ENCODE data around the gene ADPRHL1.
A peak's percentile ranks its signal among the peaks of the same experiment; 100 is the strongest.

ADPRHL1 gene

DNA sequence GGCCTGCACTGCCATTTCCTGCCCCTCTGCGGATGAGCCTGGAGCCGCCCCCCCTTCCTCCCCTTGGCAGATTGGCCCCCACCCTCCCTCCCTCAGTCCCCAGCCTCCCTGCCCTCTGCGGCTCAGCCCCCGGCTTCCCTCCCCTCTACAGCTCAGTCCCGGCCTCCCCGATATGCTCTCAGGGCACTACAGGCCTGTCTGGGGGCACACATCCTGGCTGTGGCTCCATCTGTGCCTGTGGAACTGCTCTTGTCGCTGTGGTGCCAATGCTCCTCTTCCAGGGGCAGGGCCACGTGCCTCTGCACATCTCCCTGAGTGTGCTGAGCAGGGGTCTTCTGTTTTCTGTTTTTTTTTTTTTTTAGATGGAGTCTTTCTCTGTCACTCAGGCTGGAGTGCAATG is 39.0 kb downstream of the ADPRHL1 start:
- DNase-seq = no peak

GRCh38 chr13:113413898-113414282 is 39.4 kb downstream of the ADPRHL1 start:
- DNase-seq = no peak

DNA sequence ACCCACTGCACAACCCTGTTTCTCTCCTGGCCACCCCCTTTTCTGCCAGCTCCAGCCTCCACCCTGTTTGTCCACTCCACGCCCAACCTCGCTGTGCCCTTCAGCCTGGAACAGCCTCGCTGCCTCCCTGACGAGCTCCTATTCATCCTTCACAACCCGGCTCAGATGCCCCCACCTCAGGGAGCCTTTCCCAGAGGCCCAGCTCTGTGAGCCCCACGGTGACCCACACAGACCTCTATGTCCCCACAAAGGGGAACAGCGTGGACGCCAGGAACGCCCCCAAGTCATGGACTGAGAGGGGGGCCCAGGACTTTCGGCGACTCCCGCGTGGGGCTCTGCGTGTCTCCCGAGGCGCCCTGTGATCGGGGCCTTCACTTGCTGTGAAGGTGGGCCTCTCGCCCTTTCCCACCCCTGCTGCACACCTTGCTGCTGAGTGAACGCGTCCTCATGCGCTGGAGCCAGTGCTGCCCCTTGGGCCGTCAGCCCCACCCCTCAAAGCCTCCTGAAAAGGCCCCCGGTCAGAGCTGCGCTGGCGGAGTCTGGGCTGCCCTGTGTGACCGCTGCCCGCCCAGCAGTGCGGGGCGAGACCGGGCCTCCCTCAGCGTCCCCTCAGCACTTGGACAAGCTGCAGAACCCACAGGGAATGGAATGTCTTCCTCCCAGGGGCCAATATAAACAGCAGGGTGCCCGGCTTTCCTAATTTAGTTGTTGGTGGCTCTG is 40.0 kb downstream of the ADPRHL1 start:
- no peak for DNase-seq

GRCh38 chr13:113412440-113412839 is 40.8 kb downstream of the ADPRHL1 start:
- no peak for DNase-seq

GRCh38 chr13:113411216-113412023 is 41.9 kb downstream of the ADPRHL1 start:
- peak; percentile 90 for DNase-seq

GRCh38 chr13:113410472-113411201 is 42.7 kb downstream of the ADPRHL1 start:
- peak; percentile 89 for DNase-seq

DNA sequence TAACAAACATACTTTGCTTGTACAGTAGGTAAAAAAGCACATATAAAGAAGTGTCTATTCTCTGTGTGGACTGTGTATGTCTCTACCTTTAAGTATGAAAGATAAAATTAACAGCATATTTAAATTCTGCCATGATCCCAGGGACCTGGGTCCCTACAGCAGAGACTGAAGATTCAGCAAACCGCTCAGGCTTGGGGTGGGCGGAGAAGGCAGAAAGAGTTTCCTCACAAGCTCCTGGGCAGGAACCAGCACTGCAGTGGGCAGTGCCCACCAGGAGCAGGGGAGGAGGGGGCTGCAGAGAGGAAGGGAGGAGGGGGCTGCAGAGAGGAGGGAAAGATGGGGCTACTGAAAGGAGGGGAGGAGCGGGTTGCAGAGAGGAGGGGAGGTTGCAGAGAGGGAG is 44.7 kb downstream of the ADPRHL1 start:
- no peak for DNase-seq

DNA sequence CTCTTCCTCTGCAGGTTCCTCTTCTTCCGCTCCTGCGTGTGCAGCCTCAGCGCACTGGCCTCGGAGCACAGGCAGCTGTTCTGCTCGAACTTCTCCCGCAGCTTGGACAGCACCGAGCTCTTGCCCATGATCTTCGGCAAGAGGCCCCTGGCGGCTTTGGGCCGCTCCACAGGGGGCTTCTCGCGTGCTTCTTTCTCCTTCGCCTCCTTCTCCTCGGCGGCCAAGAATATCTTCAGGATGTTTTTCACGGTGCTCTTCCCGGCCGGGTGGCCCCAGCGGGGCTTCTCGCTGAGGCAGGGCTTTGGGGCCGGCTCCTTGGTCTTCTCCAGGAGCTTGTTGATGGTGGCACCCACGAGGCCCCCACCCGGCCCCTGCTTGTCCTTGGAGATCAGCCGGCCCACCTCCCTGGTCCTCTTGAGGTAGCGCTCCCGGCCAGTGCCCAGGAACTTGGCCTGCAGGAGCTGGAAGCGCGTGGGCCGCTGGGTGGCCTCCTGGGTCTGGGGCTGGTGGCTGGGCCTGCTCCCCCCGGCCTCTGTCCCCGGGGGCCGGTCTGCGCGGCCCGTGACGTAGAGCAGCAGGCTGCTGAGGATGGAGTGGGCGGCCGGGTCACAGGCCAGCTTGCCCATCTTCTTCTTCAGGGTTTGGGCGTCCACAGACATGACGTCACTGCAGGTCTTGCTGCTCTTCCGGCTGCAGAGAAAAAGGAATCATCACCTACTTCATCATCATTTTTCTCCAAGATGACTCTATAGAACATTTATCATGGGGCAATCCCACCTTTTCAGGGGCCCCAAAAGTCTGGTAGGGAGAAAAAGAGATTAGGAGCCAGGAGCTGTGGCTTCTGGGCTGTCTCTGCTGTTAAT is 45.5 kb downstream of the ADPRHL1 start:
- DNase-seq = no peak

- DNase-seq = no peak
Observed at GRCh38 chr13:113407103-113407530, 46.2 kb downstream of the ADPRHL1 start.

DNA sequence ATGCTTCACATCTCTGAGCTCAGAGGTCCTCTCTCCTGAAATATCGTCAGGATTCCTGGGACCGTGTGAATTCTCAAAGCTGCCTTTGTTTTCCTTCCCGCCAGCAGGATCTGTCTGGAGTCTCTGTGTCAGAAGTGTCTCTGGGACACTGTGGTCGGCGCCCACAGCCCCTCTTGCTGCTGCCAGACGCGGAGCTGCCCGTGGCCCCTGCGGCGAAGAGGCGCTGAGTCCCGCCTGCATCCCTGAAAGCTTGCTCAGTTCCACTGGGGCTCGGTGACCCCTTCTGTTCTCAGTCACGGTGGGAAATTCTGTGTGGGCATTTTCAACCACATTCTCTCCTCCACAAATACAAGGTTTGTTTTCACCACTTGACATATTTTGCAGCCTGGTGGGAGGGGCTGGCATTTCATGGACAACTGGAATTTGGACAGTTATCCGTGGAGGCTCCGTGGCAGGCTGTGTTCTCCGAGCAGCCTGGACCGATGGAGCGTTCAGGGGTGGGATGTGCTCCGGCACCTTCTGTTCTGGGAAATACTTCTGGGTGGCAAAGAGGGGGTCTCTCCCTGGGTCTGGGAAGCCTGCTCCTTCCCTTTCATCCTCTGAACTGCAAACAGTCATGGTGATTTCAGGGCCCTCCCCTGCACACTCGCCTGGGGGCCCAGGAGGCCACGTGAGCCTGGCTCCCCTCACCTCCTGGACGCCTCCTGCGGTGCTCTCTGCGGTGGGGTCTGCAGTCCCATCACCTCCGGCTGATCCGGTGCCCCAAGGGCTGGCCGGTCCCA is 46.8 kb downstream of the ADPRHL1 start:
- DNase-seq = no peak

GRCh38 chr13:113405481-113406300 is 47.6 kb downstream of the ADPRHL1 start:
- no peak for DNase-seq

- DNase-seq = no peak
Observed at GRCh38 chr13:113404723-113405471, 48.4 kb downstream of the ADPRHL1 start.

DNA sequence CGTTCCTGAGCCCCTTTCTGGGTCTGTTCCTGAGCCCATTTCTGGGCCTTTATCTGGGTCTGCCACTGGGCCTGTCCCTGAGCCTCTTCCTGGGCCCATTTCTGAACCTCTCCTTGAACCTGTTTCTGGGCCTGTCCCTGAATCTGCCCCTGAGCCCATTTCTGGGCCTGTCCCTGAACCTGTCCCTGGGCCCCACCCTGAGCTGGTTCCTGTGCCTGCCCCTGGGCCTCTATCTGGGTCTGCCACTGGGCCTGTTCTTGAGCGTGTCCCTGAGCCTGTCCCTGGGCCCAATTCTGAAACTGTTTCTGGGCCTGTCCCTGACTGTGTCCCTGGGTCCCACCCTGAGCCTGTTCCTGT is 48.9 kb downstream of the ADPRHL1 start:
- no peak for DNase-seq

- DNase-seq = no peak
Observed at GRCh38 chr13:113403255-113404104, 49.8 kb downstream of the ADPRHL1 start.

- no peak for DNase-seq
Observed at GRCh38 chr13:113402471-113403254, 50.6 kb downstream of the ADPRHL1 start.

DNA sequence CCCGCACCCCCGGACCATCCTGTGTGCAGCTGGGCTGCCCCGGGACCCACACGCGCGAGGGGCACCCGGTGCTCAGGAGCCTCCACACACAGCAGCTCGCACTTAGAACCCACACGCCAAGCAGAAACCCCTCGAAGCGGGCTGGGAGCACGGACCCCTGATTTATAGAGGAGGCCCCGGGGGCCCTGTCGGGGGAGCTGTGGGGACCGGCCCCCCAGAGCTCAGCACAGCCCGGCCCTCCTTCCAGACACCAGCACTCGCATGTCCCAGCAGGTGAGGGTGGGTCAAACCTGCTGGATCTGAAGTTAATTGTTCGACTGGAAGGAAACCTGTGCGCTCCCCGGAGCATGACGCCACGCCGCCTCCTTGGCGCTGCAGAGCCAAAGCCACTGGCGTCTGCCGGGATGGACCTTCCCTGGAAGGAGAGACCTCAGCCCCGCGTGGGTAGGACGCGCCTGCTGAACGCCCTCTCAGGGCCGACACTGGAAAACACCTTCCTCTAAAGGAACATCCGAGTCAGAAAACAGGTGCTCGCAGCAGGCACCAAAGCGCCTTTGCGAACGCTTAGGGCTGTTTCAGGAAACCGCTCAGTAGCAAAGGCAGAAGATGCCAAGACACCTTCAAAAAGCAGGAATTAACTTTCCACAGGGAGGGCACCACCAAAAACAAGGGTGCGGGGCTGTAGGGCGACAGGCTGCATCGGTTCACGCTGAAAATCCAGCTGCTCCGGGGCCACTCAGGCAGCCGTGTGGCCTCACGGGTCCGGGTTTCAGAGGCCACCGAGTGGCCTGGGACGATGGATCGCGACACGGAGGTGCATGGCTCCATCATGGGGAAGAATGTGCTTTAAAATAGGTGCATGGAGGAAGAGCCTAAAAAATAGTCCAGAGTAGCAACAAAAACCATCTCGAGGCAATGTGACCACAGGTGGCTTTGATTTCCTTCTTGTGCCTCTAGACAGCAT is 51.6 kb downstream of the ADPRHL1 start:
- DNase-seq = no peak

Data from fibroblast of skin of right quadriceps (primary cell).